ENCODE data around the gene SIGLEC7.
A peak's percentile ranks its signal among the peaks of the same experiment; 100 is the strongest.

Gene SIGLEC7

DNA sequence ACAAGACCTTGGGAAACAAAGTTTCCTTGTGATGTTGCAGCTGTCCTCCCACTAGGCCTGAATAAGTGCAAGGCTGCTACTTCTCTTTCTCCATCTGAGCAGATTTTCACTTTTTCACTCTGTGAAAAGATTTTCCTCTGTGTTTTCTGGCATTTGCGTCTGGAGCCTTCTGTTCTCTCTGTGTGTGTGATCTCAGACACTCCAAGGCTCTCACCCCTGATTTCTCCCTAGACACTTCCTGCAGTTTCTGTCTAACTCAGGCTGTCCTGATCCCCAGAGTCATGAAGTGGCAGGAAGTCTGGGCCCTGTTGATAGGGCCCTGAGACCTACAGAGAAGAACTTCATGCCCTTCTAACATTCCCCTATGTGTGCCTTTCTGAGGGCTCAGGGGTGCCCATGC is 37.2 kb downstream of the SIGLEC7 start:
- DNase-seq = no peak

DNA sequence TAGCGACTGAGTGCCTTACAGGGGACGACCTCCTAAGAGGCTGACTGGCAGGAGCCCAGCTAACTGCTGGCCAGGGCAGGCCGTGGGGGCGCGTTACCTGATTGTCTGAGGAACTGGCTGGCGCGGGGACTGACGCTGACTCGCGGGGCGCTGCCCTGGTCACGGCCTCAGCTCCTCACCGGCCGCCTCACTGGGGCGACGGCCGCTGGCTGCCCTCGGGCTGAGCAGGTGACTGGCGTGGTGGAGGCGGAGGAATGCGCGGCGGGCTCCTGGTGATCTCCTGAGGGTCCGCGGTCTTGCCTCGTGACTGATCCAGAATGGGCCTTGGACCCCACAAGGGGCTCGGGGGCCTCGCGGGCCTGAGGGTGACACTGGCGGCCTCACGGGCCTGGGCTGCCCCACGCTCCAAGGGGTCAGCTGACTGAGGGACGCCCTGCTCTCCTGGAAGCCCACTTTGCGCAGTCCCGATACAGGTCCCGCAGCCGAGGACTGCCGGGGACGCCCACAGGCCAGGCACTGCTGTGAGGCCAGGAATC is 39.3 kb downstream of the SIGLEC7 start:
- no peak for DNase-seq

DNA sequence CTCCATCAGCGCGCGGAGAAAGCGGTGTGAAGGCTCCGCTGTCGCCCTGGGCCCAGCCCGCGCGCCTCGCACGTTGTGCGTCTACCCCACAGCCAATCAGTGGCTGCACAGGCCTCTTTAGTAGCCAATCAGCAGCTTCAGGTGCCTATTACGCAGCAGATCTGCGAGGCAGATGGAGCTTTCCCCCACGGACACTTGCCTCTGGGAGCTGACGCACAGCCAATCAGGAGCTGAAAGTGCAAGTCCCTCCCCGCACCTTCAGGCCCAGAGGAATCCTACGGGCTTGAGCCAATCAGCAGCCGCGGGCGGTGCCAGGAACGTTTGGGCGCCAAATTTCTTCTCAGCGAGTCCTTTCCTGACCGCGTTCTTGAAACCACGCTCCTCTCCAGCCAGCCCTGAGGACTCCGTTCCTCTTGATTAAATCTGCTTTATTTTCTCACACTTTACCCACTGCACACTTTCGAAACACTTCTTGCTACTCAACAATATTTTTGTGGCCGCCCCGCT is 39.9 kb downstream of the SIGLEC7 start:
- DNase-seq = peak; percentile 44

DNA sequence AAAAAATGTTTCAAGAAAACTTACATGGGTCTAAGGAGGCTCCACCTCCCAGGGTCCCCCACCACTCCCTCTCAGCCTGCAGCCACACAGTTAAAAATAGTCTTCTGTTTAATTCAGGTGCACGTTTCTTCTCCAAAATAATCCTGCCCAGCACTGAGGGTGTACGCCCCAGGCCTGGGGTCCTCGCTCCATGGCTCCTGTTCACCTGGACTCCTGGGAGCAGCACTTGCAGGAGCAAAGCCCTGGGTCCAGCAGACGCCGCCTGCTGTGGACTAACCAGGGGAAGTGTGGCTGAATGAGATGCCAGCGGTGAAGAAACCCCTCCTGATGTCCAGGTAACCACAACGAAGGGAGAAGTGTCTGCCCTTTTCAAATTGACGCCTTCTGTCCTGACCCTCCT is 41.5 kb downstream of the SIGLEC7 start:
- DNase-seq = no peak

DNA sequence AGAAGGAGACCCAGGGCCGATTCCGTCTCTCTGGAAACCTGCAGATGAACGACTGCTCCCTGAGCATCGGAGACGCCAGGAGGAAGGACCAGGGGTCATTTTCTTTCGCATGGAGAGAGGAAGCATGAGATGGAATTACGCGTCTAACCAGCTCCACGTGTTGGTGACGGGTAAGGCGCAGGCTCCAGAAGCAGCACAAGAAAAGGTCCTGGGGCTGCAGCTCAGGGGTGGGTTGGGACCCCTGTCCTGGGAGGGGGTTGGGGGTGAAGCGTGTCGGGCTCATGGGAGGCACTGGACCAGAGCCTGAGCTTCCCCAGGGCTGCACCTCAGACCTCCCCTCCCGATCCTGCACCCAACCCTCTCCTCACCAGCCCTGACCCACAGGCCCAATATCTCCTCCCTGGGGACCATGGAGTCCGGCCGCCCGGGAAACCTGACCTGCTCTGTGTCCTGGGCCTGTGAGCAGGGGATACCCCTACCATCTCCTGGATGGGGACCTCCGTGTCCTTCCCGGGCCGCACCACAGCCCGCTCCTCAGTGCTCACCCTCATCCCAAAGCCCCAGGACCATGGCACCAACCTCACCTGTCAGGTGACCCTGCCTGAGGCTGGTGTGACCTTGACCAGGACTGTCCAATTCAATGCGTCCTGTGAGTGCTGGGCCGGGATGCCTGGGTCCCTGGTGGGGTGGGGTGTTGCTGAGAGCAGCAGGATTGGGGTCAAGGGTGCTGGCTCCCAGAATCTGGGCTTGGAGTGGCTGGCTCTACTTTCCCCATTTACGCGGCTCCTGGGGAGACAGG is 43.2 kb downstream of the SIGLEC7 start:
- no peak for DNase-seq

DNA sequence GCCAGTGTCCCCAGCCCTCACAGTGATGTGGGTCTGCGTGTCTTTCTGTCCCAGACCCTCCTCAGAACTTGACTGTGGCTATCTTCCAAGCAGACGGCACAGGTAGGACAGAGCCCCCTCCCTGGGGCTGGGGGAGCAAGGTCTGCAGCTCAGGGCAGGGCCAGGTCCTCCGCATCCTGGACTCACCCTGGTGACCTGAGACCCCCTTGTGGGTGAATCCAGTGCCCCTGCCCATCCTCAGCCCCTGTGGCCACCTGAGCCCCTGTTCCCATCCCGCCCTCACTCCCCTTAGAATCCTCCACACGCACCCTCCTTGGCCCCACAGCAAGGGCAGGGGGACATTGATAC is 43.7 kb downstream of the SIGLEC7 start:
- DNase-seq = no peak

DNA sequence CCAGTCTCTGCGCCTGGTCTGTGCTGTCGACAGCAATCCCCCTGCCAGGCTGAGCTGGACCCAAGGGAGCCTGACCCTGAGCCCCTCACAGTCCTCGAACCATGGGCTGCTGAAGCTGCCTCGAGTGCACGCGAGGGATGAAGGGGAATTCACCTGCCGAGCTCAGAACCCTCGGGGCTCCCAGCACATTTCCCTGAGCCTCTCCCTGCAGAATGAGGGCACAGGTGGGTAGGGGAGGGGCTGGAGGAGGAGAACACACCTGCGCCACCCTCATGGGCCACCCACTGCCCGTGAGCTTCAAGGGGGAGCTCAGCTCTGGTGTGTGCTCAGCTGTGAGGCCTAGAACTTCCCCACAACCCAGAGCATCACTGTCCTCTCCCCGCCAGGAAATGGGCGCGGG is 44.2 kb downstream of the SIGLEC7 start:
- no peak for DNase-seq

DNA sequence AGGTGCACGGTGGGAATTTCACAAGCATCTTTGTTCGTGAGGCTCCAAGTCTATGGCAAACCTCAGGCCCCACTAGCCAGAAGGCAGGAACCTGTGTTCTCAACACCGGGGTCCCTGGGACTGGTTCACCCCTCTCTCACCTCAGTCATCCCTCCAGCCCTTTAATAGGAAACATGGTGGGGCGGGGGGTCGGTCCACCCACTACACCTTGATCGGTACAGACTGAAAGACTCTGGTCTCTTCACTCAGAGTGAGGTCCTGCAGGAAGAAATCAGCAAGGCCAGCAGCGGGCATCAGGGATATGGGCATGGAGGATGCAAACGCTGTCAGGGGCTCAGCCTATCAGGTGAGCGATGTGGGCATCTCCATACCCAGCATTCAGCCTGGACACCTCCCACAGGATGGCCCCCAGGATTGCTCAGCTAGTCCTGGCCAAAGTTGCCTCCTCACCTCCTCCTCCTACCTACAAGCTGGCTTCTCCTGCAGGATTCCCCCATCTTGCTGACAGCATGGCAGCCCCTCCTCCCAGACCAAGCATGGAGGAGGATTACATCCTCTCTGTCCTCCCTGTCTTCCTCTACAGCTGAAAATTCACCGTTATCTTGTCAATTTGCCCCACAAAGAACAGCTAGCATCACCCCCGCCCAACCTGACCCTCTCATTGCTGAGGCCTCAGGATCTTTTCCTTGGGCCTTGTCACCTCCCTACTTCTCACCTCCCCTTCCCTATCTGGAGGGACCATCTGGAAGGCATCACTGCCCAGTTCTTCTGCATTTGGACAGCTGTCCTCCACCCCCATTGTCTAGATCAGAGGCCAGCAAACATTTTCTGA is 45.5 kb downstream of the SIGLEC7 start:
- DNase-seq = no peak

DNA sequence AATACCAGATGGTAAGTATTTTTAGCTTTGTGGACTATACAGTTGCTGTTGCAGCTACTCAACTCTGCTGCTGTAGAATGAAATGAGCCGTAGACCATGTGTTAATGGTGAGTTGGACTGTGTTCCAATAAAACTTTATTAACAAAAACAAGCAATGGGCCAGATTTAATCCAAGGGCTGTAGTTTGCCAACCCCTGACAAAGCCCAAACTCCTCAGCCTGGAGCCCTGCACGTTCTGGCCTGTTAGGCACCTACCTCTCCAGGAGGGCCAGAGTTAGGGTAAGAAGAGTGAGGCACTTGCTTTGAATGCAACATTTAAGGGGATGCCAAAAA is 46.1 kb downstream of the SIGLEC7 start:
- no peak for DNase-seq

DNA sequence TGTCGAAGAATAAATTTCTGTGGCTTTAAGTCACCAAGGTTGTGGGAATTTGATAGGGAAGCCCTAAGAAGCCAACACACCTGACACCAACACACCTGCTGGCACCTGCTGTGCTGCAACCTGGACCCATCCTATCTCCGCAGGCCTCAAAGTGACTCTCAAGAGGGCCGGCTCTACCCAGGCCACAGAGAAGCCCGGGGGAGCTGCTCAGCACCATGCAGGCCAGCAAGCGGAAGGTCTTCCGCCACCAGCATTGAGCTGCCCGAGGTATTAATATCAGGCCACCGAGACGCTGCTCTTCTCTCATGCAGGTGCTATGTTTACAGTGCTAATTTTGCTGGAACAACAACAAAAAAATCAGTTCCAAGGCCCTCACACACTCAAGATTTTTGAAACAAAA is 50.6 kb downstream of the SIGLEC7 start:
- no peak for DNase-seq

DNA sequence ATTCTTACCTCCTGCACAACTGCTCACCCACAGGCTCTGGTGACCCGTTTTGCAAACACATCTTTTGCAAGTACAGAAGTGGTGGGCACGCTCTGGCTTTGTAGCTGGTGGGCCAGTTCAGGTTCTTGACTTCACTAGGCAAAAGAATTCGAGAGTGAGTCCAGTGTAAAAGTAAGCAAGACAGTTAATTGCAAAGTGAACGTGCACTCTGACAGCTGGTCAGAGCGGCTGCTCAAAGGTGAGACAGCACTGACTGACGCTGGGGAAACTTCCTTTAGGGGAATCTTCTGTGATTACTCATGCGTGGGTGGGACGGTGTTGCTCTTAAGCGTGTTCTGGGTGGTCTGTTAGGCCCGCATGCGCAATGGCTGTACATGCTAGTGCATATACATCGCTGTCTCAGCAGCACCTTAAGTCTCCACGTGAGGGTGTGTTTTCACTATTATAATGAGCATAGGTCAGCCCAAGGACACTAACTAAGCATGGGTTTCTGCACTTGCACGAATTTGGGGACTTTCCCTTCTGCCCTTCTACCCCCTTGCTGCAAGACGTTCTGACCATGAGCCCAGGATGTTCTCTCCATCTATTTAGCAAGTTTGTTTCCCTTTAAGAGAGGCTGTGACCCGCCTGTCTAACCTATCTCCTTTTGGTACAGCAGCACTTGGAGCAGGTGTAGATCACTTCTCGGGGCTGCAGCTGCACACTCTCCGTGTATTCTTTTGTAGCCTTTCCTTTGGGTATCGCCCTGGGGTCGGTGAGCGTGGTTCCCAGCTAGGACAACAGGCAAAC is 52.6 kb downstream of the SIGLEC7 start:
- DNase-seq = peak; percentile 31

DNA sequence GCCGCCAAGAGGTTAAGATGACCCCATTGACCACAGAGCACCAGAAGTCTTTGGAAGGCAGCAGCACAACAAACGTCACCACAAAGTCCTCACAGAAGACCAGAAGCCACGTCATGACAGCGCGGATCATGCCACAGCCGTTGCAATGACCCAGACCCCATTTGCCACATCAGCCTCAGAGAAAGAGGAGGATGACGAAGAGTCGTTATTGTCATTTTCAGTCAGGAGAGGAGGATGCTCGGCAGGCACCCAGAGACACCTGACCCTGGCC is 53.1 kb downstream of the SIGLEC7 start:
- no peak for DNase-seq

DNA sequence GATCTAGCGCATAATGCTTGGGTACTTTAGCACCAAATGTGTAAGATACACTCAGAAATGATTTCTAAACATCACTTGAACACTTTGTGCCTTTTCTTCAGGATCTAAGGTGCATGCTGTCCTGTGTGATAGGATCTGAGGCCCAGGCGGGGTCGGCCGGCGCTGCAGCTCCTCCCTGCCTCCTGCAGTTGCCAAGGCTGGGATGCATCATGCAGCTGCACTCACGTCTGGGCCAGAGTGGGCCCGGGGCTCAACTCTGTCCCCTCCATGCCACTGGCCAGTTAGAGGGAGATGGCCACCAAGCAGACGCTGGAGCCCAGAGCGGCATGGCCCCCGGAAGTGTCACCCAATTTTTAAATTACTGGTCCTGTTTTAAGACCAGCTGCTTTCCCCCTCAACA is 53.5 kb downstream of the SIGLEC7 start:
- no peak for DNase-seq

DNA sequence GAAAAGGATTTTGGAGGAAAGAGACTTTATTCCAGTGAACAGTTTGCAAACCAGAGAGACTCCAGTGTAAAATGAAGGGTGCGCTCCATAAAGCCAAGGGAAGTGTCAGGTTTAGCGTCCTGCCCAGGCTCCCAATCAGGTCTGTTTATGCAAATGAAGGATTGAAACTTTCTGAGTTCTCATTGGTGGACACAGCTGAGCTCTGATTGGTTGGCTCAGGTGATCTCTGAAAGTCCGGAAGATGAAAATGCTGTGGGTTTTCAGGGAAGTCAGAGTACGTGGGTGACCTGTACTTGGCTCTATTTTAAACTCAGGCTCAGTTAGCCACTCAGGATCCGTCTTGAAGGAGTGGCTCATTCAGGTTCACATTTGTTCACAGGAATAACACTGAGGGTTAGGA is 54.1 kb downstream of the SIGLEC7 start:
- peak; percentile 8 for DNase-seq

DNA sequence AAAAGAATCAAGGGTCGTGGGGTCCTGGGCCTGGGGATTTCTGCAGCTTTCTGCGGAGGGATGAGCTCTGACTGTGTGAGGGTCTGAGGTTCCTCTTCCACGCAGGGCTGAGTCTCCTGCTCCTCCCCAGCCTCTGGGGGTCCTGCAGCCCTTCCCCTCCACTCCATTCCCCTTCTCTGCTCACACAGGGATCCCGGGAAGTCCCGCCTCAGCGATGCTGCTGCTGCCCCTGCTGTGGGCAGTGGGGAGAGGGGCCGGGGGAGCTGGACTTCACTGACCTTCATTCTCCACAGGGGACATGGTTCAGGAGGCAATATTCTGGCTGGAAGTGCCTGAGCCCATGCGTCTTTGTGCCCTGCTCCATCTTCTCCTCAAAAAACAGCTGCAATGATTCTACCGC is 56.5 kb downstream of the SIGLEC7 start:
- DNase-seq = no peak

DNA sequence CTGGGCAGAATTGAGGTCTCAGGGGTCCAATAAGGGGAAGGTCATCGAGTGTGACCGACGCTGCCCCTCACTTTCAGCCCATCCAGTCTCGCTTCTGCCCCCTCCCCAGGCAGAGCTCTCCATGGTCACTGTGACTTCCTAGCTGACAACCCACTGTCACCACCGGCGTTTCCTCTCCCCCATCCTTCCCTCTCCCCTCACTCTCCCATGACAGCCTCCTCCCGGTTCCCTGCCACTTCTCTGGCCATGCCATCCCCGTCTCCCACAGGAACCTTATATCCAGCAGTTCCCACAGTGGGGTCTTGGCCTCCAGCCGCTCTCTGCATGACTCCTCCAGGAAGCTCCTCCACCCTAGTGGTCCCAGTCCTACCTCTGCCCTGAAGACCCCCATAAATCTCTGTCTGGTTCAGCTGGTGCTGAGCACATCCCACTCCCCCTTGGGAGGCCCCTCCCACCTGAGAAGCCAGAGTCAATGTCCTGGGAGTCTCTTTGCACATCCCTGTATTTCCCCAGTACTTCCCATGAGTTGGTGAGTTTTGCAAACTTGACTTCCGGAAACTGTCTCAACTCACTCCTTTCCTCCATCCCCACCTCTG is 58.1 kb downstream of the SIGLEC7 start:
- no peak for DNase-seq

DNA sequence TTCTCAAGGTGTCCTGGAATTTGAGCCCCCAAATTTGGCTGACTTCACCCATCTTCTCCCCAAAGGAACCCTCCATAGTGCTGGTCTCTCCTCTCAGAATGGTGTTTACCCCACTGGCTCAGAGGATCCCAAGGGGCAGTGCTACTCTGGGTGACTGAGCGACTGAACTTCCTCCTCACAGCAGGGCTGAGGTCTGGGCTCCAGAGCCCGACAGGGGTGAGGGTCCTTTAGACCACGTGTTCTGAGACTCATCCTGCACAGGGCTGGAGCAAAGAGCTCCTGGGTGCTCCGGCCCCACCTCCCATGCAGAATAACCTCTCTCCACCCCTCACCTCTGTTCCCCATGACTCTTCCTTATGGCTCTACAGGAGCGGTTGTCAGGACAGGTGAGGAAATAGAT is 59.6 kb downstream of the SIGLEC7 start:
- no peak for DNase-seq
